Skeletal muscle tissue (tissue), 4 donors: ENCODE results near the gene FBXL7. TPM values are rescaled to one million over a fixed set of nuclear protein-coding genes. Genes with fewer than 3 reads are reported as not detected.

Experiments
- H3K27ac ChIP-seq: one replicate; pipeline ENCODE4 v1.7.0; 2013; ENCODE audit warnings: mild to moderate bottlenecking, low read depth, low read length, inconsistent platforms
- H3K27me3 ChIP-seq, 3 donors: one replicate each; pipeline ENCODE4 v1.7.0; 2013; ENCODE audit warnings: low read length in 3 of 3; ENCODE audit not compliant: control insufficient read depth in 3 of 3, insufficient read depth in 3 of 3
- H3K36me3 ChIP-seq, 3 donors: one replicate each; pipeline ENCODE4 v1.7.0; 2013; ENCODE audit warnings: low read length in 3 of 3; ENCODE audit not compliant: control insufficient read depth in 3 of 3, insufficient read depth in 3 of 3
- H3K4me1 ChIP-seq, 3 donors: one replicate each; pipeline ENCODE4 v1.7.0; 2013; ENCODE audit warnings: low read length in 3 of 3, mild to moderate bottlenecking in 3 of 3; ENCODE audit not compliant: control insufficient read depth in 3 of 3, insufficient read depth in 3 of 3
- H3K4me3 ChIP-seq, 3 donors: one replicate each; pipeline ENCODE4 v1.7.0; 2013; ENCODE audit warnings: low read length in 3 of 3
- H3K9ac ChIP-seq, 3 donors: one replicate each; pipeline ENCODE4 v1.7.0; 2013; ENCODE audit warnings: low read length in 3 of 3, mild to moderate bottlenecking in 3 of 3, moderate library complexity in 2 of 3, low read depth in 1 of 3
- H3K9me3 ChIP-seq, 3 donors: one replicate each; pipeline ENCODE4 v1.7.0; 2013; ENCODE audit warnings: low read length in 3 of 3; ENCODE audit not compliant: control insufficient read depth in 3 of 3
- total RNA-seq: library from RNA; depleted of rRNA; stranded (reverse); fragments of >200 nt; gene quantifications from one replicate; pipeline ENCODE4 v1.2.3, GENCODE V29; 2014
- donor health status: Osteomylitis.

Gene FBXL7
- total RNA-seq, 1 donor from 2014 or later = 3.7 TPM

GRCh38 chr5:15518786-15519185 is 18.8 kb downstream of the FBXL7 start:
- Histone ChIP-seq H3K4me1 (peaks cover 0 to 10% (median 0%) of the 10 kb centered on the region in 3 donors), H3K27me3 (no peaks in the 10 kb centered on the region), H3K9ac (no peak overlapping the region), H3K27ac (no peak overlapping the region), H3K9me3 (no peaks in the 10 kb centered on the region), H3K4me3 (no peak overlapping the region), H3K36me3 (no peaks in the 10 kb centered on the region)

DNA sequence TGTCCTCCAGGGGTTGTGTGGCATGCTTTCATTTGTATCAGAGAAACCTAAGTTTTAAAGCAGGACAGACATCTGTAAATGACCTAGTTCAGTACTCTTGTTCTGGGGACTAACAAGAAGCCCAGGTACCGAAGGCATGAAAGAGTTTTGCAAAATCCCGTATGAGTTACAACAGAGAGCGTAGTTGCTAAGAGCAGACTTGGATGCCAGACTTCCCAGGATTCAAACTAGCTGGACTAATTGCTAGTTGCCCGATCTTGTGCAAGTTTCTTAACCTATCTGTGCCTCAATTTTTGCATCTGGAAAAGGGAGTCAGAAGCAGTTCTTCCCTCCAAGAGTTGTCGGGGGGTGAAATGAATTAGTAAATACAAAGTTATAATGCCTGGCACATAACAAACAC is 20.9 kb downstream of the FBXL7 start:
- peaks cover 0 to 6% (median 0%) of the 10 kb centered on the region in 3 donors for H3K4me1 ChIP-seq
- H3K9ac ChIP-seq = no peak overlapping the region
- H3K27me3 ChIP-seq = no peaks in the 10 kb centered on the region
- no peak overlapping the region for H3K4me3 ChIP-seq
- H3K36me3 ChIP-seq = no peaks in the 10 kb centered on the region
- H3K9me3 ChIP-seq = no peaks in the 10 kb centered on the region
- no peak overlapping the region for H3K27ac ChIP-seq

GRCh38 chr5:15521381-15522186 is 21.6 kb downstream of the FBXL7 start:
- no peaks in the 10 kb centered on the region for H3K36me3 ChIP-seq
- H3K9ac ChIP-seq = no peak overlapping the region
- H3K27ac ChIP-seq = no peak overlapping the region
- peaks cover 0 to 6% (median 0%) of the 10 kb centered on the region in 3 donors for H3K4me1 ChIP-seq
- H3K4me3 ChIP-seq = no peak overlapping the region
- H3K9me3 ChIP-seq = no peaks in the 10 kb centered on the region
- H3K27me3 ChIP-seq = no peaks in the 10 kb centered on the region

DNA sequence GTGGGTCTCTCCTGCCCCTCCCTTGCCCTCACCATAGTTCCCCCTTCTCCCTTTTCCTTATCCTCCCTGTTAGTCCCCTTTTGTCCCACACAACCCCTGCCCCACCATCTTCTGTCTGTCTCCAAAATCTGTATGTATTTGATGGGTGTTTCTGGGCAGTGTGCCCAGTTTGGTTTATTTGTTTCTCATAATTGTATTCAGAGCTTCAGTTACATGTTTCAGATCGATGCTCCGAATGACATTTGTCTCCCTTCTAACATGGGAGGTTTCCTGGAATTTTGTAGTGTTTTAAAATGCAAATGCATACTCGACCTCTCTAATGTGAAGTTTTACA is 22.2 kb downstream of the FBXL7 start:
- H3K9me3 ChIP-seq = no peaks in the 10 kb centered on the region
- H3K27me3 ChIP-seq = no peaks in the 10 kb centered on the region
- no peak overlapping the region for H3K9ac ChIP-seq
- no peak overlapping the region for H3K4me3 ChIP-seq
- H3K4me1 ChIP-seq = peaks cover 0 to 6% (median 0%) of the 10 kb centered on the region in 3 donors
- H3K27ac ChIP-seq = no peak overlapping the region
- H3K36me3 ChIP-seq = no peaks in the 10 kb centered on the region

DNA sequence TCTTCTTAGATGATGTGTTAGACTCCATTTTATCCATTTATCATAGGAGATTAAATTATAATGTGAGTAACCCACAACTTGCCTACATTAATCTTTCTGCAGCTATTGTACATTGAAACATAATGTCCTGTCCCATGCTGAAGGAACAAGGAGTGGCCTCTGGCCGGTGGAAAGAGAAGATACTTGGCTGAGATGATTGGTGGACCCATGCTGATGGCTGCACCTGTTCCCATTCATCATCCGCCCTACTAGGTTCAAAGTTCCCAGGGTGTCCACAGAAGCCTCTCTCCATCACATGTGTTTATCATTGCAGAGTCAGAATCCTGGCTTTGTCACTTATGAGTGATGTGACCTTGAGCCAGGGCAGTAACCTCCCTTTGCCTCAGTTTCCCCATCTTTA is 24.7 kb downstream of the FBXL7 start:
- Histone ChIP-seq H3K27ac (no peak overlapping the region), H3K9me3 (no peaks in the 10 kb centered on the region), H3K4me3 (no peak overlapping the region), H3K9ac (no peak overlapping the region), H3K27me3 (no peaks in the 10 kb centered on the region), H3K4me1 (peaks cover 0 to 6% (median 0%) of the 10 kb centered on the region in 3 donors), H3K36me3 (no peaks in the 10 kb centered on the region)

- H3K9me3 ChIP-seq = no peaks in the 10 kb centered on the region
- H3K27me3 ChIP-seq = no peaks in the 10 kb centered on the region
- no peak overlapping the region for H3K27ac ChIP-seq
- H3K36me3 ChIP-seq = no peaks in the 10 kb centered on the region
- peaks cover 0 to 6% (median 0%) of the 10 kb centered on the region in 3 donors for H3K4me1 ChIP-seq
- H3K9ac ChIP-seq = no peak overlapping the region
- no peak overlapping the region for H3K4me3 ChIP-seq
Measured at GRCh38 chr5:15525703-15526275, 25.8 kb downstream of the FBXL7 start.

DNA sequence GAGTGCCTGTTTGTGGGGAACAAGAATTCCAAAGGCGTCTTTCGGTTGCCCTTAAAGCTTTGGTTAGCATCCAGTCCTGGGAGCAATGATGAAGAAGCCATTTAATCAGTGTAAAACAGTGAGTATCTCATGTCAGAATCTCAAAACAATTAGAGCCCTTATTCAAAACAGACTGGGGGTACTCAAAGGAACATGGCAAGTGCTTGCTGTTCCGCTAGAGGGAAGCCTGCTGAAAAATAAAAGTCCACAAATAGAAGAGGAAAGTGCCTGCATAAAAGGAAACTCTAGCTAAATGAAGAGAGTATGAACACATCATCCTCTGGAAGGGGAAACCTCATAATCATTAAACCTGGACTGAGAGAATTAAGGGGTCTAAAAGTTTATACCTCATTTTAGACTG is 26.4 kb downstream of the FBXL7 start:
- Histone ChIP-seq H3K9me3 (no peaks in the 10 kb centered on the region), H3K9ac (no peak overlapping the region), H3K27me3 (no peaks in the 10 kb centered on the region), H3K4me1 (peaks cover 0 to 6% (median 0%) of the 10 kb centered on the region in 3 donors), H3K27ac (no peak overlapping the region), H3K4me3 (no peak overlapping the region), H3K36me3 (no peaks in the 10 kb centered on the region)

DNA sequence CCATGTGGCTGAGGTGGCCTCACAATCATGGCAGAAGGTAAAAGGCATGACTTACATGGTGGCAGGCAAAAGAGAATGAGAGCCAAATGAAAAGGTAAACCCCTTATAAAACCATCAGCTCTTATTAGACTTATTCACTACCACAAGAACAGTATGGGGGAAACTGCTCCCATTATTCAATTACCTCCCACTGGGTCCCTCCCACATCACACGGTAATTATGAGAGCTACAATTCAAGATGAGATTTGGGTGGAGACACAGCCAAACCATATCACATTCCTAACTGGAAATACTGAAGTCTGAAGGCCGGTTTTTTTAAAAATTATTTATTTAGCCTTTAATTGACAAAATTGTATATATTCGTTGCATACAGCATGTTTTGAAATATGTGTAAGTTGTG is 28.5 kb downstream of the FBXL7 start:
- H3K27ac ChIP-seq = no peak overlapping the region
- H3K36me3 ChIP-seq = no peaks in the 10 kb centered on the region
- peaks cover 0 to 4% (median 0%) of the 10 kb centered on the region in 3 donors for H3K4me1 ChIP-seq

GRCh38 chr5:15529013-15529412 is 29.0 kb downstream of the FBXL7 start:
- Histone ChIP-seq H3K36me3 (no peaks in the 10 kb centered on the region), H3K9me3 (no peaks in the 10 kb centered on the region), H3K4me1 (peaks cover 0 to 4% (median 0%) of the 10 kb centered on the region in 3 donors), H3K27ac (no peak overlapping the region), H3K27me3 (no peaks in the 10 kb centered on the region), H3K9ac (no peak overlapping the region), H3K4me3 (no peak overlapping the region)

More for the DNA sequence above, 28.5 kb downstream of the FBXL7 start:
- no peaks in the 10 kb centered on the region for H3K9me3 ChIP-seq
- H3K4me3 ChIP-seq = no peak overlapping the region
- no peak overlapping the region for H3K9ac ChIP-seq
- no peaks in the 10 kb centered on the region for H3K27me3 ChIP-seq

- H3K4me3 ChIP-seq = no peak overlapping the region
- H3K4me1 ChIP-seq = peaks cover 0 to 4% (median 0%) of the 10 kb centered on the region in 3 donors
- H3K36me3 ChIP-seq = no peaks in the 10 kb centered on the region
- no peaks in the 10 kb centered on the region for H3K9me3 ChIP-seq
- H3K27me3 ChIP-seq = no peaks in the 10 kb centered on the region
- no peak overlapping the region for H3K27ac ChIP-seq
- H3K9ac ChIP-seq = no peak overlapping the region
Measured at GRCh38 chr5:15529821-15530220, 29.8 kb downstream of the FBXL7 start.
